PFSK-1 (cell line): ENCODE results near the gene PAX8.

Experiments used
- FOXP2 ChIP-seq: optimal IDR thresholded peaks from 2 replicates; pipeline ENCODE3; 2011; ENCODE audit warnings: borderline replicate concordance, control low read depth, inconsistent platforms; ENCODE audit not compliant: insufficient read depth; ENCODE audit errors: extremely low read length, extremely low read depth
- POLR2AphosphoS5 ChIP-seq: IDR thresholded peaks from 2 replicates; pipeline ENCODE4 v1.6.1; 2012; ENCODE audit warnings: low read depth, mild to moderate bottlenecking, control low read depth, low read length, moderate library complexity
- REST ChIP-seq, 2 experiments: IDR thresholded peaks; 2 replicates each; pipeline versions ENCODE4 v1.6.1 to v1.8.0; 2011 to 2012; ENCODE audit warnings: low read depth in 2 of 2, low read length in 2 of 2, control low read depth in 1 of 2, inconsistent platforms in 1 of 2, mild to moderate bottlenecking in 1 of 2, moderate library complexity in 1 of 2; ENCODE audit not compliant: insufficient read depth in 1 of 2
- SIN3A ChIP-seq: IDR thresholded peaks from 2 replicates; pipeline ENCODE4 v1.6.1; 2012; ENCODE audit warnings: mild to moderate bottlenecking, low read length, moderate library complexity, borderline replicate concordance; ENCODE audit not compliant: insufficient read depth
- TAF1 ChIP-seq: IDR thresholded peaks from 2 replicates; pipeline ENCODE4 v1.6.1; 2012; ENCODE audit warnings: low read length, control low read depth, borderline replicate concordance; ENCODE audit not compliant: insufficient read depth

PAX8 gene

GRCh38 chr2:113264713-113265403, 13.9 kb downstream of the PAX8 start:
- TF ChIP-seq TAF1 (no peak), REST (IDR thresholded peaks at IDR 0.05; ENCODE audit: insufficient read depth in 1 of 2, low read depth in 2 of 2, low read length in 2 of 2) (no peak), POLR2AphosphoS5 (no peak), SIN3A (no peak), FOXP2 (no peak)

GRCh38 chr2:113263546-113263945, 15.2 kb downstream of the PAX8 start:
- no peak for TF ChIP-seq REST (IDR thresholded peaks at IDR 0.05; ENCODE audit: insufficient read depth in 1 of 2, low read depth in 2 of 2, low read length in 2 of 2)
- no peak for TF ChIP-seq FOXP2
- no peak for TF ChIP-seq SIN3A
- no peak for TF ChIP-seq TAF1
- no peak for TF ChIP-seq POLR2AphosphoS5

DNA sequence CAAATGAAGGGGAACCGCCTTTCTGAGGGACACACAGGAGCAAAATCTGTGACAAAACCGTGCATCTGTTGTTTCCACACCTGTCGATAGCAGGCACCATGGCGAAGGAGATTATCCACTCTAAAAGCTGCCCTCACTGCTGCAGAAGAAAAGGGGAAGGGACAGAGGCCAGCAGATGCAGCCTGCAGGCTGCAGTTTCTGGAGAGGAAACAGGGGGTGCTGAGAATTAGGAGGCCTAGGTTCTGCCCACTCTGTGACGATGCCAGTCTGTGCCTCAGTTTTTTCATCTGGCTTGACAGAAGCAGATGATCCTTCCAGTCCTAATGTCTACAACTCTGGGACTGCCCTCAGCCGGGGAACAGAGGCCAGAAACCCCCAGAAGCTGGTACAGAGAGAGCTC, 17.7 kb downstream of the PAX8 start:
- TF ChIP-seq REST (IDR thresholded peaks at IDR 0.05; ENCODE audit: insufficient read depth in 1 of 2, low read depth in 2 of 2, low read length in 2 of 2) (no peak), SIN3A (no peak), TAF1 (no peak), FOXP2 (no peak), POLR2AphosphoS5 (no peak)

DNA sequence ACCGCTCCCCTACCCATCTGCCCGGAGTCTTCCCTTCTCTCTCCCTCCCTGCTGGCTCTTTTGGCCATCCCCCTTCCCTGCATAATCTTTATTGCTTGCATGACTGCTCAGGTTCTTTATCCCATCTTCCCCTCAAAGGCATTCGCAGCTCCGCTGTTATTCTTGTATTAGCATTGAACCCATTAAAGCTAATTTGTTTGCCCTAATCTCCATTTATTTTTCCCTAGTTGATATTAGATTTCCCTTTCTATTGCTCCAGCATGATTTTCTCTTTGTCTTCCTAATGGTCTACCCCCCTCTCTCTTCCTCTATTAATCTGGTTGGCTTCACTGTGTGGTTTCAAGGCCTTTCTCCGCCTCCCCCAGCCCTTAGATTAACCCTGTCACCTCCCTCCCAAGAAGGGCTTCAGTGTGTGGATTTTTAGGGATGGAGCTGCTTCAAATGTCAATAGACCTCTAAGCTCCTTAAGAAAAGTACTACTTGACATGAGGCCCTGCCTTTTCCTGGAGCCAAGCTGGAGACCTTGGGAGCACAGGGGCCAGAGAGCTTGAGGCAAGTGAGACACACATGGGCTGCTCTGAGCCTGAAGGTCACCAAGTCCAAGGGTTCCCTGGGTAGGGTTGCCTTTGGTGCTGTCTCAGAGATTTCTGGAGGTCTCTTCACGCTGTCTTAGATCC, 20.1 kb downstream of the PAX8 start:
- TF ChIP-seq SIN3A (no peak), TAF1 (no peak), POLR2AphosphoS5 (no peak), FOXP2 (no peak), REST (IDR thresholded peaks at IDR 0.05; ENCODE audit: insufficient read depth in 1 of 2, low read depth in 2 of 2, low read length in 2 of 2) (no peak)
